ENCODE data around the gene KRTAP9-6. TPM values are rescaled to one million over a fixed set of nuclear protein-coding genes. Genes with fewer than 3 reads are reported as not detected.
"Not testable (repeated sequence)": the region's sequence is repeated elsewhere in the genome, so short reads cannot be mapped to it uniquely, and the experiment has no call there.

Gene KRTAP9-6
- total RNA-seq, 1 donor from 2014 or later = not detected

GRCh38 chr17:41271858-41272257 is 6.7 kb downstream of the KRTAP9-6 start:
- no peak for ATAC-seq

GRCh38 chr17:41275648-41276190 is 10.5 kb downstream of the KRTAP9-6 start, which contains the start of gene KRTAP9-7:
Gene KRTAP9-7 (plus strand): TSS chr17:41275698. CDS start chr17:41275698, 0 bp downstream.
- ATAC-seq = not testable (repeated sequence)

- no peak for ATAC-seq
Measured at GRCh38 chr17:41278176-41278955, 13.2 kb downstream of the KRTAP9-6 start.

- no peak for ATAC-seq
Measured at GRCh38 chr17:41284043-41284442, 18.9 kb downstream of the KRTAP9-6 start.

GRCh38 chr17:41284546-41284945 is 19.4 kb downstream of the KRTAP9-6 start:
- ATAC-seq = no peak

- no peak for ATAC-seq
Measured at GRCh38 chr17:41287050-41287449, 21.9 kb downstream of the KRTAP9-6 start.

GRCh38 chr17:41294016-41294415 is 28.8 kb downstream of the KRTAP9-6 start:
- no peak for ATAC-seq

- no peak for ATAC-seq
Measured at GRCh38 chr17:41296846-41297245, 31.7 kb downstream of the KRTAP9-6 start.

GRCh38 chr17:41298458-41299135 is 33.4 kb downstream of the KRTAP9-6 start:
- ATAC-seq = no peak

- peak; percentile 68 for ATAC-seq
Measured at GRCh38 chr17:41301204-41301790, 36.1 kb downstream of the KRTAP9-6 start.

- peak; percentile 21 for ATAC-seq
Measured at GRCh38 chr17:41301916-41302901, 37.0 kb downstream of the KRTAP9-6 start, which contains the start of gene KRTAP29-1. Gene KRTAP29-1 (minus strand): TSS chr17:41302851. CDS start chr17:41302851, 0 bp downstream.

GRCh38 chr17:41302981-41303380 is 37.8 kb downstream of the KRTAP9-6 start:
- no peak for ATAC-seq

GRCh38 chr17:41304091-41304490 is 38.9 kb downstream of the KRTAP9-6 start:
- ATAC-seq = no peak

- no peak for ATAC-seq
Measured at GRCh38 chr17:41307647-41308046, 42.5 kb downstream of the KRTAP9-6 start.

GRCh38 chr17:41308251-41308917 is 43.2 kb downstream of the KRTAP9-6 start:
- peak; percentile 82 for ATAC-seq

GRCh38 chr17:41308918-41309359 is 43.8 kb downstream of the KRTAP9-6 start, which contains the start of gene KRTAP16-1:
Gene KRTAP16-1 (minus strand): TSS chr17:41309309. CDS start chr17:41309253, 56 bp downstream.
- ATAC-seq = peak; percentile 41

- no peak for ATAC-seq
Measured at GRCh38 chr17:41311111-41311510, 45.9 kb downstream of the KRTAP9-6 start.

- ATAC-seq = no peak
Measured at GRCh38 chr17:41315204-41315794, 50.1 kb downstream of the KRTAP9-6 start, which contains the start of gene KRTAP17-1. Gene KRTAP17-1 (minus strand): TSS chr17:41315710. CDS start chr17:41315650, 60 bp downstream.
